ENCODE measurements around the gene HOOK2.

DNA sequence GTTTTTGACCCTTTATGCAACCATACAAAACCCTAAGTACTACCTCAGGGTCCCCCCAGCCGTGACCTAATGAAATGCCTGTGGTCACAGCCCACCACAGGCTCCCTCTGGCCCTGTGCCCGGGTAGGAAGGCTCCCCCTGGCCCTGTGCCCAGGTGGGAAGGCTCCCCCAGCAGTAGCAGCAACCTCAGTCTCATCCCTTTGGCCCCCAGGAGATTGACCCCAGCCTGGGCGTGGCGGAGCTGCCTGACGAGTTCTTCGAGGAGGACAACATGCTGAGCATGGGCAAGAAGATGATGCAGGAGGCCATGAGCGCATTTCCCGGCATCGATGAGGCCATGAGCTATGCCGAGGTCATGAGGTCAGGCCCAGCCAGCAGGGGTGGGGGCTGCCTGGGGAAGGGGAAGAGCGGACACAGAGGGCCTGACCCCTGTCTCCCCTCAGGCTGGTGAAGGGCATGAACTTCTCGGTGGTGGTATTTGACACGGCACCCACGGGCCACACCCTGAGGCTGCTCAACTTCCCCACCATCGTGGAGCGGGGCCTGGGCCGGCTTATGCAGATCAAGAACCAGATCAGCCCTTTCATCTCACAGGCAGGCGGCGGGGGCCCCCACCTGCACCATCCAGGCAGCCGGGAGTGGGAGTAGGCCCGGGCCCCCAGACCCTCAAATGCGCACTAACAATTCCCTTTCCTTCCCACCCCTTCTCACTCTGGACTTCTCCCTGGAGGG lies 30.0 kb downstream of the HOOK2 start:
- TF ChIP-seq RXRA (CRISPR knock-in tag; IDR thresholded peaks at IDR 0.05) (no peak), ZBTB1 (CRISPR knock-in tag; IDR thresholded peaks at IDR 0.05; ENCODE audit: borderline replicate concordance) (no peak), CBX5 (CRISPR knock-in tag; IDR thresholded peaks at IDR 0.05; ENCODE audit: borderline replicate concordance) (no peak), POLR2AphosphoS5 (IDR thresholded peaks at IDR 0.05; ENCODE audit: low read depth, low read length) (no peak)

Data from HepG2 (cell line).